Liver (tissue), 3 donors: ENCODE measurements around the gene SLC16A8.

Source experiments
- CTCF ChIP-seq: fragments of 150-350 bp; IDR thresholded peaks from 2 replicates; pipeline ENCODE4 v1.5.1; 2017; ENCODE audit warnings: improper control_type of control experiment, low read depth, low read length; ENCODE audit not compliant: missing input control
- FOXA1 ChIP-seq: IDR thresholded peaks from 2 replicates; pipeline ENCODE4 v1.6.1; 2016; ENCODE audit warnings: antibody characterized with exemption
- JUND ChIP-seq, 2 donors: IDR thresholded peaks; 2 replicates each; pipeline ENCODE4 v1.6.1; 2016; ENCODE audit warnings: antibody characterized with exemption in 2 of 2
- RAD21 ChIP-seq, 2 donors: IDR thresholded peaks; 2 replicates each; pipeline ENCODE4 v1.6.1; 2016; ENCODE audit warnings: antibody characterized with exemption in 2 of 2, mild to moderate bottlenecking in 2 of 2
- REST ChIP-seq: IDR thresholded peaks from 2 replicates; pipeline ENCODE4 v1.6.1; 2016; ENCODE audit warnings: antibody characterized with exemption, mild to moderate bottlenecking
- SP1 ChIP-seq: IDR thresholded peaks from 2 replicates; pipeline ENCODE4 v1.6.1; 2018; ENCODE audit warnings: antibody characterized with exemption, mild to moderate bottlenecking
- TAF1 ChIP-seq: conservative IDR thresholded peaks from 2 replicates; pipeline ENCODE4 v1.6.1; 2016; ENCODE audit warnings: antibody characterized with exemption, mild to moderate bottlenecking
- YY1 ChIP-seq: IDR thresholded peaks from 2 replicates; pipeline ENCODE4 v1.6.1; 2016; ENCODE audit warnings: antibody characterized with exemption, mild to moderate bottlenecking
- donor health status: healthy.
- donor health status: healthy.

GRCh38 chr22:38082986-38083710, 836 bp downstream of the SLC16A8 start:
- TF ChIP-seq REST (no peak), CTCF (no peak), TAF1 (no peak), FOXA1 (no peak), RAD21 (IDR thresholded peaks at IDR 0.05) (no peak), YY1 (no peak), SP1 (no peak), JUND (IDR thresholded peaks at IDR 0.05) (no peak)
